22Rv1 (cell line): ENCODE measurements around the gene ENTPD6.

Source experiments
- H3K27ac ChIP-seq: fragments of 450-650 bp; 2 replicates; pipeline ENCODE4 v1.5.1; 2017
- ZFX ChIP-seq: fragments of 450-650 bp; IDR thresholded peaks from 2 replicates; pipeline ENCODE4 v1.6.1; 2017; ENCODE audit warnings: antibody characterized with exemption, borderline replicate concordance
- TF ChIP-seq, protein P1 (sequence below): fragments of 450-650 bp; IDR thresholded peaks from 2 replicates; pipeline ENCODE4 v1.5.1; 2017; ENCODE audit warnings: mild to moderate bottlenecking

ENTPD6 gene

DNA sequence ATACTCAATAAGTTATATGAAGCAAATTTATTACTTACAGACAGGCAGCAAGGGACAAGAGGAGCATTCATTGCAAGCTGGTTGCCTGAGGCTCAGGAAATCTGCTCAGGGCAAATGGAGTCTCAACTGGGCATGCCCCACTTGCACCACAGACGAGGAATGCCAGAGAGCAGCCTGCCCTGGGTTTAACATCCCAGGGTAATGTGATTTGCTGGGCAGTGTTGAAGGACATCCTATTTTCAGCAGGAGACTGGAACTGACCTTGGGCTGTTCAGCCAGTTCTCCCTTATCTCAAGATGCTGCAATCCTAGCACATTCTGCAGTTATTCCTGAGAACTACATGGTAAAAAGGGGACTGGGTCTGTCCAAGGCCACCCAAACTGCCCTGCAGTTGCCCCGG lies 3.8 kb upstream of the ENTPD6 start:
- no peak overlapping the region for H3K27ac ChIP-seq
- TF ChIP-seq, protein P1, sequence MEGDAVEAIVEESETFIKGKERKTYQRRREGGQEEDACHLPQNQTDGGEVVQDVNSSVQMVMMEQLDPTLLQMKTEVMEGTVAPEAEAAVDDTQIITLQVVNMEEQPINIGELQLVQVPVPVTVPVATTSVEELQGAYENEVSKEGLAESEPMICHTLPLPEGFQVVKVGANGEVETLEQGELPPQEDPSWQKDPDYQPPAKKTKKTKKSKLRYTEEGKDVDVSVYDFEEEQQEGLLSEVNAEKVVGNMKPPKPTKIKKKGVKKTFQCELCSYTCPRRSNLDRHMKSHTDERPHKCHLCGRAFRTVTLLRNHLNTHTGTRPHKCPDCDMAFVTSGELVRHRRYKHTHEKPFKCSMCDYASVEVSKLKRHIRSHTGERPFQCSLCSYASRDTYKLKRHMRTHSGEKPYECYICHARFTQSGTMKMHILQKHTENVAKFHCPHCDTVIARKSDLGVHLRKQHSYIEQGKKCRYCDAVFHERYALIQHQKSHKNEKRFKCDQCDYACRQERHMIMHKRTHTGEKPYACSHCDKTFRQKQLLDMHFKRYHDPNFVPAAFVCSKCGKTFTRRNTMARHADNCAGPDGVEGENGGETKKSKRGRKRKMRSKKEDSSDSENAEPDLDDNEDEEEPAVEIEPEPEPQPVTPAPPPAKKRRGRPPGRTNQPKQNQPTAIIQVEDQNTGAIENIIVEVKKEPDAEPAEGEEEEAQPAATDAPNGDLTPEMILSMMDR: no peak
- no peak for TF ChIP-seq ZFX

DNA sequence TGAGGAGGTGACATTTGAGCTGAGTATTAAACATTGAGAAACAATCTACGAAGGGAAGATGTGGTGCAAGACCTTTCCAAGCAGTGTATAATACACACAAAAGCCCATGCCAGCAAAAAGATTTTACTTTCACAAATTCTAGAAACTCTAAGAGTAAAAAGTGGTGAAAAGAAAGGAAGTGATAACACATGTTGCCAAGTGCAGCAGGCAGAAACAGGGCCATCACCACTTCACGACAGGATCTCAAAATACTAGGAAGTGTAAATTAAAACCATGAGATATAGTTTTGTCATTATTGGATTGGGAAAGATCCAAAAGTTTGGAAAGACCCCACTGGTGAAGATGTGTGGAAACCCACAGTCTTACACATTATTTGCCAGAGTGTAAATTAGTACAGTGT lies 1.7 kb upstream of the ENTPD6 start:
- no peak for TF ChIP-seq ZFX
- TF ChIP-seq, protein P1: no peak
- H3K27ac ChIP-seq: no peak overlapping the region

DNA sequence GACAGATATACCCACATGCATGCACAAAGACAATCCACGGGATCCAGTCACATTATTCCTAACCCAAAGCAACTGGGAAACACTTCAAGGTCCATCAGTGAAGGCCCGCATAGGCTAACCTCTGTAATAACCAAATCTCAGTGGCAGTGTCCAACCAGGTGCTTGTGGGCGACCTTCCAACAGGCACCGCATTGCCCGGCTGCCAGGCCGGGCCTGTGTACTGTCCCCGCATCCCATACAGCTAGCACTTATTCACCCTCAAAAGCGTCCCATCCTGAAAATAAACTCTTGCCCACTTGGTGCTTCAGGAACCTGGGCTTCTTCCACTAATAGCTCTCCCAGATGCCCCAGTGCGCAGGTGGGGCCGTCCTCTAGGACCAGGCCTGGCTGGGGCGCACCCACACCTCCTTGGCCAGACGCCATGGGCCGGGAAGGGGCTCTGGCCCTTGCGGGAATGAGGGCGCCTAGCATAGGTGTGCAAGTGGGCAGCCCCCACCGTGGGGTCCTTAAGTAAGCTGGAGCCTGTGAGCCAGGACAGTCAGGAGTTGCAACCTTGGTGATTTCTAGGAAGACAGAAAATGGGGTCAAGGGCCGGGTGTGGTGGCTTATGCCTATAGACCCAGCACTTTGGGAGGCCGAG lies 1.1 kb upstream of the ENTPD6 start:
- H3K27ac ChIP-seq: no peak overlapping the region
- TF ChIP-seq ZFX: no peak
- TF ChIP-seq, protein P1: no peak

DNA sequence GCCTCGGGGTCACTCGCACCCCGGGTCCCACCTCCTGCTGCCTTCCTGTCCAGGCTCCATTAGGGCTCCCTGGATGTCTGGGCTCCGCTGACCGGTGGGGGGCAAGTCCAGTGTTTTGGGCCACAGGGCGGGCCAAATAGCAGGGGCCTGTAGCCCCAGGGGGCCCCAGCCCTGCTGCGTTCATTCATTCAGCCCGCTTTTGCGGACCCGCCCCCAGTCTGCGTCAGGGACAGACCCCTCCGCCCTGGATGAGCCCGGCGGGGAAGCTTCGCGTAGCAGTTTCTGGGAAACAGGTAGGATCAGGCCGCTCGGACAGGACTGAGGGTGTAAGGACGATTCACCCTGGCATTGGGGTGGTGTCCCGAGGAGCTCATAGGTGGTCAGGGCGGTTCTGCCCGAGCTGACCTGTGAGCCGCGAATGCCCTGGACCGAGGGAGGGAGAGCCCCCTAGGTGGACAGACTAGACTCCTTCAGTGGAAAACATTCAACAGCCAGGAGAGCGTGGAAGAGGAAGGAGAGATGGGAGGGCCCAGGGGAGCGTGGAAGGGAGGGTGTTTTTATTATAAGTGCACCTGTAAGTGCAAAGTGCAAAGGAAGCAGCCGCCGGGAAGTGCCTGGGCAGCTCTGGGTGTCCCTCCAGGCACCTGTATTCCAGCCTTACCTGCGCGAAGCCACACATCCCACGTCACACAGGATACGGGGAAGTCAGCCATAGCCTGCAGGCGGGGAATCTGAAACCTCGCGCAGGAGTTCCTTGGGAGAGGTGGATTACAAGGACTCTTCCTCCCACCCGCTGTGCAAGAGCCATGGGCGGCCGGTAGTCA lies 662 bp downstream of the ENTPD6 start:
- TF ChIP-seq ZFX: no peak
- TF ChIP-seq, protein P1: no peak
- H3K27ac ChIP-seq: peak overlapping the region; percentile 70

DNA sequence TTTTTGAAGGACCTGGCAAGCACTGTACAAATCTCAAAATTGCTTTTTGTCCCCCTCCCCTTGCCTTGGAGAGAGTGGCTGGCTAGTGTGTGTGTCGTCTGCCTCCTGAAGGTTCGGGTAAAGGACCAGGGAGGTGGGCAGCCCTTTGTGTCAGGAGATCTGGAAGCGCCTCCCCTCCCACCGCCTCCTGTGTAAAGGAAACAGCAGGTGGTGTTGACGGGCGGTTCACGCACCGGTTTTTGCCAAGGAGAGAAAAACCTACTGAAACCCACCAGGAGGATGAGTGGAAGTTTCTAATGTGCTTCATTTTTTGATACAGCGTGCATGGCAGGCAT lies 1.2 kb downstream of the ENTPD6 start:
- H3K27ac ChIP-seq: peak overlapping the region; percentile 70
- TF ChIP-seq ZFX: no peak
- TF ChIP-seq, protein P1: no peak

- H3K27ac ChIP-seq: no peak overlapping the region; the same call in 1 of the 2 replicates
Measured at GRCh38 chr20:25197183-25197869, 1.8 kb downstream of the ENTPD6 start.

More at GRCh38 chr20:25197183-25197869, 1.8 kb downstream of the ENTPD6 start:
- TF ChIP-seq ZFX: no peak
- TF ChIP-seq, protein P1: no peak
